Endothelial cell of umbilical vein (primary cell): ENCODE data around the gene SLC5A11. TPM values are rescaled to one million over a fixed set of nuclear protein-coding genes. Genes with fewer than 3 reads are reported as not detected.

Source experiments
- BruUV-seq: library from RNA; stranded (reverse); fragments of 400-500 nt; replicated peaks from 2 replicates; lab custom pipeline; 2021; lab: Mats Ljungman, UMichigan
- CTCF ChIA-PET: fragments of 300-600, 350-600 bp; sonication (Branson Sonifier 250); formaldehyde crosslinking; loops from one replicate; lab custom pipeline; 2021; ENCODE audit warnings: antibody characterized with exemption, inconsistent platforms; lab: Charles Lee
- POLR2A ChIA-PET: fragments of 300-600, 350-600 bp; sonication (Branson Sonifier 250); formaldehyde crosslinking; loops from one replicate; lab custom pipeline; 2021; ENCODE audit warnings: antibody characterized with exemption, inconsistent platforms; lab: Charles Lee
- DNase-seq: peaks from one replicate; pipeline ENCODE4 v3.0.0-alpha.2; 2011; ENCODE audit warnings: low read depth, low spot score
- FAIRE-seq: peaks from 2 replicates; lab custom pipeline; 2011; peaks lifted over from hg19 to GRCh38; lab: Jason Lieb, UNC
- H2AFZ ChIP-seq: 2 replicates; pipeline ENCODE4 v1.6.0; 2012; ENCODE audit warnings: low read depth, low read length, control low read depth, inconsistent platforms
- H3K27ac ChIP-seq: 2 replicates; pipeline ENCODE4 v1.5.1; 2011; ENCODE audit warnings: low read depth, mild to moderate bottlenecking, control low read depth, low read length, moderate library complexity; ENCODE audit not compliant: insufficient read depth
- H3K27me3 ChIP-seq, 2 experiments: 2 replicates each; pipeline versions ENCODE4 v1.6.0 to v1.6.1; 2011; ENCODE audit warnings: low read length in 2 of 2, mixed read lengths in 1 of 2; ENCODE audit not compliant: control insufficient read depth in 2 of 2, insufficient read depth in 2 of 2
- H3K36me3 ChIP-seq, 2 experiments: 2 replicates in 1 of 2; 3 replicates in 1 of 2; pipeline ENCODE4 v1.5.1; 2011; ENCODE audit warnings: low read length in 2 of 2, mild to moderate bottlenecking in 1 of 2, moderate library complexity in 1 of 2; ENCODE audit not compliant: control insufficient read depth in 2 of 2, insufficient read depth in 2 of 2; ENCODE audit errors: extremely low read depth in 1 of 2
- H3K4me1 ChIP-seq: 3 replicates; pipeline ENCODE4 v1.5.1; 2011; ENCODE audit warnings: mild to moderate bottlenecking, low read length; ENCODE audit not compliant: control insufficient read depth, insufficient read depth; ENCODE audit errors: extremely low read depth
- H3K4me2 ChIP-seq: 2 replicates; pipeline ENCODE4 v1.6.1; 2011; ENCODE audit warnings: low read length, control low read depth, mixed read lengths; ENCODE audit not compliant: insufficient read depth
- H3K4me3 ChIP-seq, 3 experiments: fragments of 200-600 bp in 1 of 3; sonication (generic), shearing (Covaris generic) in 1 of 3; replicated peaks in 1 of 3; 2 replicates each; pipeline ENCODE4 v1.5.1; 2011 to 2016; ENCODE audit warnings: control low read depth in 3 of 3, low read length in 3 of 3, mild to moderate bottlenecking in 2 of 3, inconsistent platforms in 1 of 3, low read depth in 1 of 3, moderate library complexity in 1 of 3; ENCODE audit not compliant: insufficient read depth in 1 of 3
- H3K79me2 ChIP-seq: 2 replicates; pipeline ENCODE4 v1.6.0; 2012; ENCODE audit warnings: low read length, inconsistent platforms; ENCODE audit not compliant: control insufficient read depth, insufficient read depth
- H3K9ac ChIP-seq: replicated peaks from 2 replicates; pipeline ENCODE3; 2011; ENCODE audit warnings: low read length, control low read depth; ENCODE audit not compliant: insufficient read depth; ENCODE audit errors: extremely low read depth
- H3K9me1 ChIP-seq: replicated peaks from 3 replicates; pipeline ENCODE4 v1.6.0; 2011; ENCODE audit warnings: mild to moderate bottlenecking, low read length; ENCODE audit not compliant: control insufficient read depth, insufficient read depth; ENCODE audit errors: extremely low read depth
- H3K9me3 ChIP-seq: replicated peaks from 2 replicates; pipeline ENCODE4 v1.5.1; 2012; ENCODE audit warnings: low read length, inconsistent platforms; ENCODE audit not compliant: control insufficient read depth, insufficient read depth
- H4K20me1 ChIP-seq: replicated peaks from 2 replicates; pipeline ENCODE3; 2011; ENCODE audit warnings: mild to moderate bottlenecking, low read length; ENCODE audit not compliant: control insufficient read depth, insufficient read depth; ENCODE audit errors: extremely low read depth
- EZH2 ChIP-seq: IDR thresholded peaks from 2 replicates; pipeline ENCODE4 v1.6.1; 2012; ENCODE audit warnings: borderline replicate concordance, low read depth, mild to moderate bottlenecking, moderate library complexity, low read length, inconsistent platforms; ENCODE audit not compliant: severe bottlenecking
- FOS ChIP-seq: IDR thresholded peaks from 2 replicates; pipeline ENCODE4 v1.6.1; 2011; ENCODE audit warnings: mild to moderate bottlenecking, low read length, moderate library complexity, borderline replicate concordance; ENCODE audit not compliant: insufficient read depth
- GATA2 ChIP-seq: IDR thresholded peaks from 2 replicates; pipeline ENCODE4 v1.7.0; 2011; ENCODE audit warnings: low read depth, mild to moderate bottlenecking, moderate library complexity, mixed read lengths, low read length; ENCODE audit not compliant: insufficient read length, insufficient read depth
- JUN ChIP-seq: IDR thresholded peaks from 2 replicates; pipeline ENCODE4 v1.6.1; 2011; ENCODE audit warnings: borderline replicate concordance, low read depth; ENCODE audit not compliant: insufficient read length, insufficient read depth
- MYC ChIP-seq: IDR thresholded peaks from one replicate; pipeline ENCODE4 v1.6.1; 2011; ENCODE audit warnings: mild to moderate bottlenecking, low read depth, low read length
- POLR2A ChIP-seq: IDR thresholded peaks from 2 replicates; pipeline ENCODE4 v1.6.1; 2012; ENCODE audit warnings: low read depth, mild to moderate bottlenecking, control low read depth, low read length
- POLR2AphosphoS5 ChIP-seq: IDR thresholded peaks from 2 replicates; pipeline ENCODE4 v1.6.1; 2012; ENCODE audit warnings: low read depth, mild to moderate bottlenecking, control low read depth, low read length, moderate library complexity; ENCODE audit not compliant: insufficient read depth
- dilution Hi-C: fragments of 300-500 bp; cut with MboI; formaldehyde crosslinking; loops from one replicate; pipeline ENCODE4 v1.15.0; 2019; ENCODE audit warnings: low sequenced_read_pairs; ENCODE audit not compliant: extremely low pct_ligation_motif_present
- intact Hi-C: fragments of 100-400 bp; cut with micrococcal nuclease; formaldehyde crosslinking; loops from one replicate; pipeline ENCODE4 v1.10.0; 2022
- polyA plus RNA-seq, 4 experiments: library from polyadenylated mRNA; depleted of rRNA in 3 of 4; stranded (reverse) in 3 of 4; unstranded in 1 of 4; fragments of >200 nt; gene quantifications; 2 replicates each; pipeline versions ENCODE4 v1.2.1 to v1.2.3, GENCODE V29; 2011 to 2012; ENCODE audit warnings: missing spikeins in 1 of 4
- total RNA-seq: library from RNA; stranded (reverse); gene quantifications from 2 replicates; pipeline ENCODE4 v1.2.3, GENCODE V29; 2021
- TF ChIP-seq, protein P1 (sequence below), 2 donors: IDR thresholded peaks; 1 replicate in 1 of 2; 2 replicates in 1 of 2; pipeline ENCODE4 v1.5.1; 2011; ENCODE audit warnings: low read length in 2 of 2, mild to moderate bottlenecking in 2 of 2, moderate library complexity in 2 of 2, control low read depth in 1 of 2, inconsistent platforms in 1 of 2, low read depth in 1 of 2; ENCODE audit not compliant: insufficient read depth in 1 of 2; ENCODE audit errors: extremely low read depth in 1 of 2
- TF ChIP-seq, protein P2 (sequence below): IDR thresholded peaks from 2 replicates; pipeline ENCODE4 v1.6.1; 2011; ENCODE audit not compliant: insufficient read depth, insufficient read length

Gene SLC5A11
- total and polyA plus RNA-seq, 2 donors (not counting 3 experiments of a cell fraction or from before 2014, with no cell fraction given) = 0.12 TPM; not detected in 1

DNA sequence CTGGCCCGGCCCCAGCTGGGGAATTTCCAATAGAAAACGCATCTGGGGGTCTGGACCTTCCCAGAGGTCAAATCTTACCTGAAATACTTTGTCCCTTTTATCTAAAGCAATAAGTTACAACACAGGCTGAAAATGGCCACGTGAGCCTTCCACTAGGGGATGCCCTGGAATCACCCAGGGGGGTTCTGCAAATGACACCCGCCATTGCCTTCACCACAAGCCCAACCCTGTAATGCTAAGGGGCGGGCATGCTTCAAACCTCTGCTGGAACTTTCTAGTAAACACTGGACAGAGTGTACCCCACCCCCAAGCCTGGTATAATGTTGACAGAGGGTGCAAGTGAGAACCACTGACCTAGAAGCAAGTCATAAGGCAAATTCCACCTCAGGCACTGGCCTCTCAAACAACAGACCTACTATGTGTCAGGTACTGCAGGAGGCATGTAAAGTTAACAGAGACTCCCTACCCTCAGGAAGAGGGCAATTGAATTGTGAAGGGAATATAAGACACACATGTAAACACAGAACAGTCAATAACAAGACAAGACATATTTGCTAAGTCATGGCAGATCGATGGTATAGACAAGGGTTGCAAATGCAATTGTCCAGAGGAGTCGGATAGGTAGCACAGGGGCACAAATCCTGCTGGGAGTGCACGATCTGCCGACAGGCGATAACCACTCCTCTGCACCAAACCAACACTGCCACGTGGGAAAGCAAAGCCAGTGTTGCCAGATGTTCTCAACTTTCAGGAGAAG, 110.4 kb downstream of the SLC5A11 start:
- peaks cover 49 to 55% of the 10 kb centered on the region in 2 experiments for H3K36me3 ChIP-seq
- CTCF ChIA-PET = no interaction called here
- no peak overlapping the region for H3K4me2 ChIP-seq
- H3K9me1 ChIP-seq = no peaks in the 10 kb centered on the region
- H3K27ac ChIP-seq = no peak overlapping the region
- intact Hi-C loops = no loop called here
- no peak overlapping the region for H3K9ac ChIP-seq
- no peaks in the 10 kb centered on the region for H3K27me3 ChIP-seq
- no peak for FAIRE-seq
- POLR2A ChIA-PET = no interaction called here
- dilution Hi-C loops = no loop called here
- H4K20me1 ChIP-seq = no peaks in the 10 kb centered on the region
- DNase-seq = no peak
- no peaks in the 10 kb centered on the region for H3K79me2 ChIP-seq
- H2AFZ ChIP-seq = no peak overlapping the region
- no peak overlapping the region for H3K4me3 ChIP-seq
- TF ChIP-seq POLR2A (no peak), MYC (no peak), EZH2 (no peak), POLR2AphosphoS5 (no peak), JUN (no peak), FOS (no peak), GATA2 (no peak)
- TF ChIP-seq, protein P1, sequence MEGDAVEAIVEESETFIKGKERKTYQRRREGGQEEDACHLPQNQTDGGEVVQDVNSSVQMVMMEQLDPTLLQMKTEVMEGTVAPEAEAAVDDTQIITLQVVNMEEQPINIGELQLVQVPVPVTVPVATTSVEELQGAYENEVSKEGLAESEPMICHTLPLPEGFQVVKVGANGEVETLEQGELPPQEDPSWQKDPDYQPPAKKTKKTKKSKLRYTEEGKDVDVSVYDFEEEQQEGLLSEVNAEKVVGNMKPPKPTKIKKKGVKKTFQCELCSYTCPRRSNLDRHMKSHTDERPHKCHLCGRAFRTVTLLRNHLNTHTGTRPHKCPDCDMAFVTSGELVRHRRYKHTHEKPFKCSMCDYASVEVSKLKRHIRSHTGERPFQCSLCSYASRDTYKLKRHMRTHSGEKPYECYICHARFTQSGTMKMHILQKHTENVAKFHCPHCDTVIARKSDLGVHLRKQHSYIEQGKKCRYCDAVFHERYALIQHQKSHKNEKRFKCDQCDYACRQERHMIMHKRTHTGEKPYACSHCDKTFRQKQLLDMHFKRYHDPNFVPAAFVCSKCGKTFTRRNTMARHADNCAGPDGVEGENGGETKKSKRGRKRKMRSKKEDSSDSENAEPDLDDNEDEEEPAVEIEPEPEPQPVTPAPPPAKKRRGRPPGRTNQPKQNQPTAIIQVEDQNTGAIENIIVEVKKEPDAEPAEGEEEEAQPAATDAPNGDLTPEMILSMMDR (IDR thresholded peaks at IDR 0.05; ENCODE audit: extremely low read depth in 1 of 2, insufficient read depth in 1 of 2, low read depth in 1 of 2, low read length in 2 of 2) = no peak
- TF ChIP-seq, protein P2, sequence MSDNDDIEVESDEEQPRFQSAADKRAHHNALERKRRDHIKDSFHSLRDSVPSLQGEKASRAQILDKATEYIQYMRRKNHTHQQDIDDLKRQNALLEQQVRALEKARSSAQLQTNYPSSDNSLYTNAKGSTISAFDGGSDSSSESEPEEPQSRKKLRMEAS = no peak
- H3K4me1 ChIP-seq = no peaks in the 10 kb centered on the region
- no TSS peak for BruUV-seq
- H3K9me3 ChIP-seq = no peaks in the 10 kb centered on the region
